ENCODE data around the gene BRINP3. TPM values are rescaled to one million over a fixed set of nuclear protein-coding genes. Genes with fewer than 3 reads are reported as not detected.

Gene BRINP3
- total and polyA plus RNA-seq, 9 of the 15 experiments (the other 6 are each of a cell fraction or from before 2014, with no cell fraction given): 0.09 to 0.75 (median 0.19) TPM; not detected in 1

DNA sequence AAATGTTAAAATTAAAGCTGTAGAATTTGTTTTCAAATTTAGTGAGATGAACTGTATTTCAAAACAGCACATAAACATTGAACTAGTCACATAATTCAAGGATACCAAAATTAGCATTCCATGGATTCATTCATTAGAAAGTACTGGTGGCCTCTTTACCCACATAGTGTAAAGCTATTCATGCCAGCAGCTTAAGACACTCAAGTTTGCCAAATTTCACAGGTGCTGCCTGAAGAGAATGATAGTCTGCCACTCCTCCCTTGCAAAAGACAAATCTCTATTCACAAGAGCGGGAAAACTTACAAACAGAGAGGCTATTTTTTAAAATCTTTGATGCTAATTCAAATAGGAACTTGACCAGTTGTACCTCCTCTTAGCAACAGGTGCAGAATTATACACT lies 337.0 kb downstream of the BRINP3 start:
- 0% methylated on average over 1 of the region's 1 CpG for WGBS (ENCODE audit: insufficient coverage, low coverage, missing lambda C conversion rate)
- no TSS peak for BruUV-seq (replicated peaks)
- Histone ChIP-seq H3K9ac (ENCODE audit: insufficient read depth in 1 of 2, low read depth in 2 of 2, low read length in 2 of 2) (no peak overlapping the region), H3K27me3 (ENCODE audit: control insufficient read depth in 2 of 2, insufficient read depth in 2 of 2, low read length in 2 of 2) (no peaks in the 10 kb centered on the region), H3K9me3 (replicated peaks; ENCODE audit: control insufficient read depth, insufficient read depth, low read depth, low read length) (0 out of 2 replicates have a peak, but pooled peaks cover 4% of the 10 kb centered on the region), H3K9me1 (ENCODE audit: control insufficient read depth, insufficient read depth, low read length) (no peaks in the 10 kb centered on the region), H2AFZ (ENCODE audit: low read depth, low read length) (no peak overlapping the region), H4K20me1 (replicated peaks; ENCODE audit: control insufficient read depth, insufficient read depth, low read length) (no peaks in the 10 kb centered on the region), H3K4me1 (replicated peaks in 1 of 2; ENCODE audit: control insufficient read depth in 2 of 2, insufficient read depth in 2 of 2, low read length in 2 of 2) (no peaks in the 10 kb centered on the region), H3K79me2 (ENCODE audit: control insufficient read depth, insufficient read depth, low read length) (no peaks in the 10 kb centered on the region), H3K4me2 (ENCODE audit: insufficient read depth, low read length) (no peak overlapping the region), H3K36me3 (ENCODE audit: control insufficient read depth, insufficient read depth, low read length) (no peaks in the 10 kb centered on the region), H3K4me3 (no peak overlapping the region), H3K27ac (ENCODE audit: extremely low read depth, low read depth, low read length) (no peak overlapping the region)
- CTCF ChIA-PET (ENCODE audit: low intra/inter-chr PET ratio): no interaction called here
- no peak for TF ChIP-seq SPI1 (IDR thresholded peaks at IDR 0.05; ENCODE audit: borderline replicate concordance, low read depth, low read length)
- TF ChIP-seq TOE1 (IDR thresholded peaks at IDR 0.05; ENCODE audit: borderline replicate concordance): no peak
- no peak for TF ChIP-seq TOE1 (CRISPR knock-in tag; IDR thresholded peaks at IDR 0.05; ENCODE audit: borderline replicate concordance, low read depth)
- TF ChIP-seq, protein P1, sequence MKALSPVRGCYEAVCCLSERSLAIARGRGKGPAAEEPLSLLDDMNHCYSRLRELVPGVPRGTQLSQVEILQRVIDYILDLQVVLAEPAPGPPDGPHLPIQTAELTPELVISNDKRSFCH (CRISPR knock-in tag; IDR thresholded peaks at IDR 0.05): no peak
- TF ChIP-seq, protein P1 (tag; IDR thresholded peaks at IDR 0.05): no peak
- TF ChIP-seq TARDBP (IDR thresholded peaks at IDR 0.05): no peak
- TF ChIP-seq MCM5 (IDR thresholded peaks at IDR 0.05; ENCODE audit: low read depth): no peak
- TF ChIP-seq, protein P2, sequence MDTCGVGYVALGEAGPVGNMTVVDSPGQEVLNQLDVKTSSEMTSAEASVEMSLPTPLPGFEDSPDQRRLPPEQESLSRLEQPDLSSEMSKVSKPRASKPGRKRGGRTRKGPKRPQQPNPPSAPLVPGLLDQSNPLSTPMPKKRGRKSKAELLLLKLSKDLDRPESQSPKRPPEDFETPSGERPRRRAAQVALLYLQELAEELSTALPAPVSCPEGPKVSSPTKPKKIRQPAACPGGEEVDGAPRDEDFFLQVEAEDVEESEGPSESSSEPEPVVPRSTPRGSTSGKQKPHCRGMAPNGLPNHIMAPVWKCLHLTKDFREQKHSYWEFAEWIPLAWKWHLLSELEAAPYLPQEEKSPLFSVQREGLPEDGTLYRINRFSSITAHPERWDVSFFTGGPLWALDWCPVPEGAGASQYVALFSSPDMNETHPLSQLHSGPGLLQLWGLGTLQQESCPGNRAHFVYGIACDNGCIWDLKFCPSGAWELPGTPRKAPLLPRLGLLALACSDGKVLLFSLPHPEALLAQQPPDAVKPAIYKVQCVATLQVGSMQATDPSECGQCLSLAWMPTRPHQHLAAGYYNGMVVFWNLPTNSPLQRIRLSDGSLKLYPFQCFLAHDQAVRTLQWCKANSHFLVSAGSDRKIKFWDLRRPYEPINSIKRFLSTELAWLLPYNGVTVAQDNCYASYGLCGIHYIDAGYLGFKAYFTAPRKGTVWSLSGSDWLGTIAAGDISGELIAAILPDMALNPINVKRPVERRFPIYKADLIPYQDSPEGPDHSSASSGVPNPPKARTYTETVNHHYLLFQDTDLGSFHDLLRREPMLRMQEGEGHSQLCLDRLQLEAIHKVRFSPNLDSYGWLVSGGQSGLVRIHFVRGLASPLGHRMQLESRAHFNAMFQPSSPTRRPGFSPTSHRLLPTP (IDR thresholded peaks at IDR 0.05; ENCODE audit: borderline replicate concordance, extremely low read depth, insufficient read length): no peak
- no peak for TF ChIP-seq ZNF561 (CRISPR knock-in tag; conservative IDR thresholded peaks at IDR 0.05)
- no peak for TF ChIP-seq ZKSCAN3 (CRISPR knock-in tag; IDR thresholded peaks at IDR 0.05)
- intact Hi-C loops (cut with micrococcal nuclease) (no loop called here), in situ Hi-C loops (cut with MboI) (no loop called here)
- POLR2A ChIA-PET: no interaction called here
- no peak for DNase-seq (ENCODE audit: extremely low read depth in 1 of 4, low spot score in 3 of 4)
- no peak for FAIRE-seq
- ATAC-seq: no peak
